Suprapubic skin (tissue), 4 donors: Measurements from ENCODE around the gene RBM46.

ENCODE experiments used
- CTCF ChIP-seq, 2 donors: fragments of 200-600 bp in 1 of 2; fragments of 450-650 bp in 1 of 2; sonication (generic) in 1 of 2; IDR thresholded peaks; one replicate each; pipeline ENCODE4 v1.5.1; 2016 to 2019; ENCODE audit warnings: antibody characterized with exemption in 2 of 2, mild to moderate bottlenecking in 1 of 2, moderate library complexity in 1 of 2
- EP300 ChIP-seq: sonication (generic); formaldehyde crosslinking; IDR thresholded peaks from one replicate; pipeline ENCODE4 v1.6.1; 2017; ENCODE audit warnings: antibody characterized with exemption
- POLR2AphosphoS5 ChIP-seq, 3 donors: sonication (generic); formaldehyde crosslinking; IDR thresholded peaks; one replicate each; pipeline ENCODE4 v1.6.1; 2017; ENCODE audit warnings: antibody characterized with exemption in 3 of 3

GRCh38 chr4:154738426-154738825 lies 42.6 kb upstream of the RBM46 start:
- TF ChIP-seq EP300, result no peak
- no peak for TF ChIP-seq CTCF (IDR thresholded peaks at IDR 0.05)
- TF ChIP-seq POLR2AphosphoS5 (IDR thresholded peaks at IDR 0.05), result no peak
